Dendritic cell treated with granulocyte-macrophage colony-stimulating factor and Interleukin-4, amounts not matched to agents 40 ng/mL and 50 ng/mL, for 4 days (primary cell): ENCODE data around the gene CYTH2.

Experiments used
- H3K27ac Mint-ChIP-seq: one replicate; pipeline ENCODE4 v1.8.0; 2022; ENCODE audit warnings: mild to moderate bottlenecking, mixed read lengths
- H3K27me3 Mint-ChIP-seq: one replicate; pipeline ENCODE4 v1.8.0; 2022; ENCODE audit warnings: mild to moderate bottlenecking, mixed read lengths
- H3K36me3 Mint-ChIP-seq: one replicate; pipeline ENCODE4 v1.8.0; 2022; ENCODE audit warnings: low read depth, mixed read lengths
- H3K4me1 Mint-ChIP-seq: one replicate; pipeline ENCODE4 v1.8.0; 2022; ENCODE audit warnings: low read depth, mixed read lengths
- H3K4me3 Mint-ChIP-seq: one replicate; pipeline ENCODE4 v1.8.0; 2022; ENCODE audit warnings: mild to moderate bottlenecking, moderate library complexity, mixed read lengths
- H3K9me3 Mint-ChIP-seq: one replicate; pipeline ENCODE4 v1.8.0; 2022; ENCODE audit warnings: mixed read lengths
- intact Hi-C: fragments of 100-400 bp; cut with micrococcal nuclease; formaldehyde crosslinking; loops from one replicate; pipeline ENCODE4 v1.15.0; 2022

Gene CYTH2

GRCh38 chr19:48461651-48461981 is 7.6 kb upstream of the CYTH2 start:
- Mint-ChIP-seq H3K36me3 (peaks cover 28% of the 10 kb centered on the region), H3K4me1 (peaks cover 2% of the 10 kb centered on the region), H3K27me3 (peaks cover 1% of the 10 kb centered on the region), H3K9me3 (no peaks in the 10 kb centered on the region), H3K27ac (no peak overlapping the region), H3K4me3 (no peak overlapping the region)
- intact Hi-C loops = no loop called here

- intact Hi-C loops = no loop called here
- Mint-ChIP-seq H3K27ac (no peak overlapping the region), H3K27me3 (peaks cover 1% of the 10 kb centered on the region), H3K4me3 (no peak overlapping the region), H3K4me1 (peaks cover 6% of the 10 kb centered on the region), H3K9me3 (no peaks in the 10 kb centered on the region), H3K36me3 (peaks cover 23% of the 10 kb centered on the region)
Observed at GRCh38 chr19:48461982-48462655, 7.0 kb upstream of the CYTH2 start.

- Mint-ChIP-seq H3K9me3 (no peaks in the 10 kb centered on the region), H3K4me3 (no peak overlapping the region), H3K36me3 (peaks cover 15% of the 10 kb centered on the region), H3K27me3 (peaks cover 1% of the 10 kb centered on the region), H3K4me1 (peaks cover 22% of the 10 kb centered on the region), H3K27ac (no peak overlapping the region)
- intact Hi-C loops = no loop called here
Observed at GRCh38 chr19:48465215-48465614, 4.0 kb upstream of the CYTH2 start.

- peaks cover 28% of the 10 kb centered on the region for H3K36me3 Mint-ChIP-seq
- H3K9me3 Mint-ChIP-seq = no peaks in the 10 kb centered on the region
- peak overlapping the region; percentile 87 for H3K27ac Mint-ChIP-seq
- H3K4me1 Mint-ChIP-seq = peaks cover 31% of the 10 kb centered on the region
- intact Hi-C loops = no loop called here
- peaks cover 1% of the 10 kb centered on the region for H3K27me3 Mint-ChIP-seq
- no peak overlapping the region for H3K4me3 Mint-ChIP-seq
Observed at GRCh38 chr19:48466561-48467325, 2.4 kb upstream of the CYTH2 start.

- H3K4me1 Mint-ChIP-seq = peaks cover 47% of the 10 kb centered on the region
- intact Hi-C loops = loop anchor here (1.0 kb wide), 2 partner anchors 23 to 24 kb away; partner anchors contain the start of gene GRWD1
Observed at GRCh38 chr19:48468772-48469288, 339 bp upstream of the CYTH2 start.

GRCh38 chr19:48469934-48470680 is 938 bp downstream of the CYTH2 start:
- H3K4me1 Mint-ChIP-seq = peaks cover 53% of the 10 kb centered on the region
- no peaks in the 10 kb centered on the region for H3K9me3 Mint-ChIP-seq
- H3K4me3 Mint-ChIP-seq = peak overlapping the region; percentile 80
- intact Hi-C loops = loop anchor here (1.0 kb wide), 2 partner anchors 22 to 25 kb away; partner anchors contain the start of gene GRWD1
- H3K36me3 Mint-ChIP-seq = peaks cover 53% of the 10 kb centered on the region
- peak overlapping the region; percentile 87 for H3K27ac Mint-ChIP-seq
- peaks cover 1% of the 10 kb centered on the region for H3K27me3 Mint-ChIP-seq

More at GRCh38 chr19:48468772-48469288, 339 bp upstream of the CYTH2 start:
- Mint-ChIP-seq H3K4me3 (peak overlapping the region; percentile 80), H3K27ac (peak overlapping the region; percentile 87), H3K27me3 (peaks cover 1% of the 10 kb centered on the region), H3K9me3 (no peaks in the 10 kb centered on the region), H3K36me3 (peaks cover 40% of the 10 kb centered on the region)

- H3K27ac Mint-ChIP-seq = no peak overlapping the region
Observed at GRCh38 chr19:48470856-48471255, 1.7 kb downstream of the CYTH2 start.

GRCh38 chr19:48471836-48472235 is 2.7 kb downstream of the CYTH2 start:
- H3K27ac Mint-ChIP-seq = no peak overlapping the region
- H3K4me3 Mint-ChIP-seq = no peak overlapping the region
- peaks cover 49% of the 10 kb centered on the region for H3K4me1 Mint-ChIP-seq
- peaks cover 70% of the 10 kb centered on the region for H3K36me3 Mint-ChIP-seq
- H3K9me3 Mint-ChIP-seq = no peaks in the 10 kb centered on the region
- intact Hi-C loops = no loop called here
- no peaks in the 10 kb centered on the region for H3K27me3 Mint-ChIP-seq

More at GRCh38 chr19:48470856-48471255, 1.7 kb downstream of the CYTH2 start:
- Mint-ChIP-seq H3K4me3 (no peak overlapping the region), H3K27me3 (no peaks in the 10 kb centered on the region), H3K9me3 (no peaks in the 10 kb centered on the region), H3K4me1 (peaks cover 53% of the 10 kb centered on the region), H3K36me3 (peaks cover 60% of the 10 kb centered on the region)
- intact Hi-C loops = no loop called here

- Mint-ChIP-seq H3K27me3 (no peaks in the 10 kb centered on the region), H3K36me3 (peaks cover 86% of the 10 kb centered on the region), H3K27ac (no peak overlapping the region), H3K4me1 (peaks cover 40% of the 10 kb centered on the region), H3K9me3 (no peaks in the 10 kb centered on the region), H3K4me3 (no peak overlapping the region)
- intact Hi-C loops = no loop called here
Observed at GRCh38 chr19:48473161-48473966, 4.2 kb downstream of the CYTH2 start.

- peaks cover 36% of the 10 kb centered on the region for H3K4me1 Mint-ChIP-seq
- no peaks in the 10 kb centered on the region for H3K9me3 Mint-ChIP-seq
- H3K4me3 Mint-ChIP-seq = no peak overlapping the region
- H3K36me3 Mint-ChIP-seq = peaks cover 93% of the 10 kb centered on the region
- intact Hi-C loops = no loop called here
- H3K27me3 Mint-ChIP-seq = no peaks in the 10 kb centered on the region
- H3K27ac Mint-ChIP-seq = peak overlapping the region; percentile 9
Observed at GRCh38 chr19:48474084-48474592, 5.0 kb downstream of the CYTH2 start.

GRCh38 chr19:48475369-48476068 is 6.3 kb downstream of the CYTH2 start:
- Mint-ChIP-seq H3K36me3 (peaks cover 94% of the 10 kb centered on the region), H3K9me3 (no peaks in the 10 kb centered on the region), H3K27me3 (peaks cover 3% of the 10 kb centered on the region), H3K4me1 (peaks cover 43% of the 10 kb centered on the region), H3K4me3 (no peak overlapping the region), H3K27ac (no peak overlapping the region)
- intact Hi-C loops = no loop called here

- Mint-ChIP-seq H3K27ac (no peak overlapping the region), H3K36me3 (peaks cover 88% of the 10 kb centered on the region), H3K4me3 (no peak overlapping the region), H3K4me1 (peaks cover 43% of the 10 kb centered on the region), H3K9me3 (no peaks in the 10 kb centered on the region), H3K27me3 (peaks cover 10% of the 10 kb centered on the region)
- intact Hi-C loops = no loop called here
Observed at GRCh38 chr19:48476176-48476575, 7.0 kb downstream of the CYTH2 start.
